T-helper 1 cell (primary cell): Measurements from ENCODE around the gene RFPL1.
"Not testable (repeated sequence)": the region's sequence is repeated elsewhere in the genome, so short reads cannot be mapped to it uniquely, and the experiment has no call there.

ENCODE experiments used
- DNase-seq, 5 donors: peaks; one replicate each; pipeline ENCODE4 v3.0.0-alpha.2; 2012 to 2020
- total RNA-seq, 4 donors: gene quantifications; one replicate each; lab custom pipeline; 2026; lab: John Stamatoyannopoulos, UW

Gene RFPL1
- total RNA-seq = 0 reads per million in 4 donors

DNA sequence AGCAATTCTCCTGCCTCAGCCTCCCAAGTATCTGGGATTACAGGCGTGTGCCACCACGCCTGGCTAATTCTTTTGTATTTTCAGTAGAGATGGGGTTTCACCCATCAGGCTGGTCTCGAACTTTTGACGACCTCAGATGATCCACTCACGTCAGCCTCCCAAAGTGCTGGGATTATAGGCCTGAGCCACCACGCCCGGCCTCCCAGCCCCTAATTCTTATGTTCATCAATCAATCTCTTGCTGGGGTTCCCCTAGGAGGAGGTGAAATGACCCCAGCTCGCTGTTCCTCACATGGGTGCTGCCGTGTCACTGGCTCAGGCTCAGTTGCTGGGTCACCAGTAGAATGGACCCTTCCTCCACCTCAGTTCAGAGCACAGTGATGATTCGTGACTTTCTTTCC is at the start of gene RFPL1:
RFPL1 (plus strand) TSS at position 301 of the 400 bp plus-strand sequence.
- not testable (repeated sequence) for DNase-seq

DNA sequence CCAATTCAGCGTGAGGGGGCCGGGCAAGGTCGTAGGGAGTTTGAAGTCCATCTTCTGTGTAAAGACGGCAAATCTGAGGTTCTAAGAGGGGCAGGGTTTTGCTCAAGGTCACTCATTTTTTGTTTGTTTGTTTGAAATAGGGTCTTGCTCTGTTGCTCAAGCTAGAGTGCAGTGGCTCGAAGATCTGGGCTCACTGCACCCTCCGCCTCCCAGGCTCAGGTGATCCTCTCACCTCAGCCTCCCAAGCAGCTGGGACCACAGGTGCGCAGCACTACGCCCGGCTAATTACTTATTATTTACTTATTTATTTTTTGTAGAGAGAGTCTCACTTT is 49.7 kb upstream of the RFPL1 start:
- no peak for DNase-seq

DNA sequence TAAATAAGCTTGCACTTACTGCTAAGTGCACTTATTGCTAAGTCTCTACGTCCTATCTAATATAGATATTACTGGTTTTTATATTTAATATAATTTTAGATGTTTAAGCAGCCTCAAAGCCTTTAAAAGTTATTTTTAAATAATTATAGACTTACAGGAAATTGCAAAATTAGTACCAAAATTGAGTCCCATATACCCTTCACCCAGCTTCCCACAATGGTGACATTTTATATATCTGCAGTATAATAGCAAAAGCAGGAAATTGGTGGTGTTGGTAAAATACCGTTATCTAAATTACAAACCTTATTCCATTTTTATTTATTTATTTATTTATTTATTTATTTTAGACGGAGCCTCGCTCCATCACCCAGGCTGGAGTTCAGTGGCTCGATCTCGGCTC is 48.1 kb upstream of the RFPL1 start:
- no peak for DNase-seq

DNA sequence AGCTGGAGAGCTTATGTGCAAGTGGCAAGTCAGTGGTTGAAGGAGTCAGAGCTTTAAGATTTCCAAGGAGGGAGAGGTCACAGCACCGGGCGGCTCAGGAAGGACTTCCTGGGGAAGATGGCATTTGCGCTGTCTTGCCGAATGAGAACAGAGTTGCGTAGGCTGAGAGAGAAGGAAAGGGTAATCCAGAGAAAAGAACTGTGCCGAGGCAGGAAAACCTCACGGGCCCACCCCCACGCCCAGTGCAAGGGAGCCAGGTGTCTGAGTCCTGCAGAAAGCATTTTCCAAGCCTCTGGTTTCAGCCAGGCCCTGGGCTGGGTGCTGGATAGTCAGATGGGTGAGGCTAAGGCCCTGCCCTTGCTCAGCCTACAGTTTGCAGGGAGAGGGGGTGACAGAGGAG is 46.8 kb upstream of the RFPL1 start:
- no peak for DNase-seq

DNA sequence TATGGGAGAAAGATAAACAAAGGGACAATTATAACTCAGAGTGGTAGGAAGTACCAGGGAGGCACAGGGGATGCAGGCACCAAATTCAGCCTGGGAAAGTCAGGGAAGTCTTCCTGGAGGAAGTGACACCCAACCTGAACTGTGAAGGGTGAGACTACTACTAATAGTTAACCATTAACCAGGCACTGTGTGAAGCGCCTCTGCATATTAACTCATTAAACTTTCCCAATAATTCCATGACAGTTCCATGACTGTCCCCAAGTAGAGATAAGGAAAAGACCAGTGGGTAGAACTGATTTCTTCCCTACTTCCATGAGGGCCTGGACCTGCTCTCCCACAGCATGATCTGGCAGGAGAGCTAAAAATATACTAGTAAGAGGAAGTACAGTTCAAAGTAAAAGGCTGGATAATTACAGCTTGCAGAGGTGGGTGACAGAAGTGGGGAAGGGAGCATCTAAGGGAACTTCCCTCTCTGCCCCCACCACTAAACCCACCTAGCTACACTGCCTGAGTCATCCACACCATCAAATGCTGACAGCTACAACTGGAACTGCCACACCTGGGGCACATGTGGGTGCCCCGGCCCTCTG is 45.3 kb upstream of the RFPL1 start:
- DNase-seq = no peak

DNA sequence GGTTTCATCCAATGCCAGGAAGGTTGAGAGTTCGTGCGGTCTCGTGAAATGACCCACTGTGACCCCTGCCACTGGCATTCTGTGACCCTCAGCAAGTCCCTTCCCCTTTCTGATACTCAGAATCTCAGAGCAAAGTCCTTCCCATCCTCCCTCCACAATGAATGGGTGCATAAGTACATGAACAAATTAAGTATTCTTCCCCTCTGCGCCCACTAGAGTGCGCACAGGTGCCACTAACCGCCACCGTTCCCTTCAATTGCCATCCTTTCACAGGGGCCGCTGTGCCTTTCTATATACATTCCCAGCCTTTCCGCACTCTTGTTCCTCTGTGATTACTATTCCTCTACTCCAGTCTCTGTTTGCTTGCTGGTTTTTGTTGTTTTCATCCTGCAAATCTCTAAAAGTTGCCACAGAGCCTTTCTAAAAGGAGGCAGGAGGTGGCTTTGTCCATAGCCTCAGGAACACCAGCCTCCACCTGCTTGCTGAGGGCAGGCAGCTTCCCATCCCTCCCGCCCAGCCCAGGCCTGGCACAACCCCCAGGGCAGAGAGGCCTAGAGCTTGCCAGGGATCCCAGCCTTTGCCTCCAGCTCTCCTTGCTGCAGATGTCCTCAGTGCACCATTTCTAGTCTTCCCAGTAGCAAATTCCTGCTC is 43.3 kb upstream of the RFPL1 start:
- DNase-seq = peak; percentile 21 to 66 (median 48)

DNA sequence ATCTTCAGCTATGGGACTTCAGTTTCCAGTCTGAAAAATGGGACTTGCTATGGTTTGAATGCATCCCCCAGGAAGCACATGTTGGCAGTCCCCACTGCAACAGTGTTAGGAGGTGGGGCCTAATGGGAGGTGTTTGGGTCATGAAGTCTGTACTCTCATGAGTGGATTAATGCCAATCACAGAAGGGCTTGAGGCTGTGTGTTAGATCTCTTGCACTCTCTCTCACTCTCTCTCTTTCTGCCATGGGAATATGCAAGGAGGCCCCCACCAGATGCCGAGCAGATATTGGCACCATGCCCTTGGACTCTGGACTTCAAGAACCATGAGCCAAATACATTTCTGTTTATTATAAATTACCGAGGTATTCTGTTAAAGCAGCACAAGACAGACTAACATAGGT is 42.3 kb upstream of the RFPL1 start:
- DNase-seq = no peak

DNA sequence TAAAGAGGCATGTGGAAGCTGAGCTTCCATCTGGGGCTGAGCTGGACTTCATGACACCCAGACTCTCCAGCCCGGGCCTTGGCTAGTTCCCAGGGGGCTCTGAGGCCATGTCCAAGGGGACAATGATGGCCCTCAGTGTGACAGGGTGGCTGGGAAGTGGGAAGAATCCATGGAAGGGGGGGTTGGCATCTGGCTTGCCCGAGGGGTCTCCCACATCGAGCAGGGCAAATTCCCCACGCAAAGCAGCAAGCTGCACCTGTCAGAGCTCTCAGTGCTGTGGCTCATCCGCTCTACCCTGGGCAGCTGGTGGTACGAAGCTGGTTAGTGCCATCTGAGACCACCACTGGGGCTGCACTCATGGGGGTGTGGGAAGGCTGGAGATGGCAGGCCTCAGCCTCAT is 40.6 kb upstream of the RFPL1 start:
- DNase-seq = no peak

DNA sequence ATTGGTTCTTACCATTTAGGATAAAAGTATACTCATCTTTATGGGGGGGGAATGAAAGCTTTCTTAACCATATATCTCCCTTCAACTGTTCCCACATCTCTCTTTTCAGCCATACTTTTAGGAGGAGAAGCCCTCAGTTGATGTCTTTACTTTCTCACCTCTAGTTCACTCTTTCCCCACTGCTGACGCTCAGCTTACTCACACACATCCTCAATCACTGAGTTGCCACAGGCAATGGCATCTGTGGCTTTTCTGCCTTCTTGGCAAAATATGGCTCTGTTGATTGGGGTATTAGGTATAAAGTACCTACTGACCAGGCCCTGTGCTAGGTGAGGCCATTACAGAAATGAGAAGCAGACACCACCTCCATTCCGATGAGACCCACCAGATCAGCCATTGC is 37.8 kb upstream of the RFPL1 start:
- no peak for DNase-seq

DNA sequence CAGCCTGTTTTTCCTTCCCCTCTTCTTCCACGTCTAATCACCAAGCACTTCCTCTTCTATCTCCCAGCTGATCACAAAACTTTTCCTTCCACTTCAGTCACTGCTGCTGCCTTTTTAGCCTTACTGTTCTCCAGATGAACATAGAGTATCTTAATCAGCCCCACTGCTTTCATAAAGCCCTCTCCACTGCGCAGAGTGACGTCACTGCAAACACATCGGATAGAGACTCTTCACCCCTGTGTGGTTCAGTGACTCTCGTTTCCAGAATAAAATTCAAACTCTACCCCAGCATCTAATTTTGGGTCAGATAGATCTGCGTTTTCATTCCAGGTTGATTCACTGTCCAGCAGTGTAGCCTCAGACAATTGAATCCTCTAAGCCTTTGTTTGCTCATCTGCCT is 36.8 kb upstream of the RFPL1 start:
- not testable (repeated sequence) for DNase-seq

DNA sequence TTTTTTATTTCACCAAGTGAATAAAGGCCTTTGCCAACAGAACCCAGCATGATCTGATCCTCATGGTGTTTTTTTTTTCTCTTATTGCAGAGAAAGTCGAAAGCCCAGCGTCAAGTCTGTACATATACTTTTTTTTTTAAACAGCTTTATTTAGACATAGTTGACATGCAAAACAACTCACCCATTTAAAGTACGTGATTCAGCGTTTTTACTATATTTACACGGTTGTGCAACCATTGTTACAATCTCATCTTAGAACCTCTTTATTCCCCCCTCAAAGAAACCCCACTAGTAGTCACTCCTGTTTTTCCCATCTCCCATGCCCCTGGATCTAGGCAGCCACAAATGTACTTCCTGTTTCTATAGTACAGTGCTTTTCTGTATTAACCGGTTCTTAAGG is 29.4 kb upstream of the RFPL1 start:
- DNase-seq = no peak

DNA sequence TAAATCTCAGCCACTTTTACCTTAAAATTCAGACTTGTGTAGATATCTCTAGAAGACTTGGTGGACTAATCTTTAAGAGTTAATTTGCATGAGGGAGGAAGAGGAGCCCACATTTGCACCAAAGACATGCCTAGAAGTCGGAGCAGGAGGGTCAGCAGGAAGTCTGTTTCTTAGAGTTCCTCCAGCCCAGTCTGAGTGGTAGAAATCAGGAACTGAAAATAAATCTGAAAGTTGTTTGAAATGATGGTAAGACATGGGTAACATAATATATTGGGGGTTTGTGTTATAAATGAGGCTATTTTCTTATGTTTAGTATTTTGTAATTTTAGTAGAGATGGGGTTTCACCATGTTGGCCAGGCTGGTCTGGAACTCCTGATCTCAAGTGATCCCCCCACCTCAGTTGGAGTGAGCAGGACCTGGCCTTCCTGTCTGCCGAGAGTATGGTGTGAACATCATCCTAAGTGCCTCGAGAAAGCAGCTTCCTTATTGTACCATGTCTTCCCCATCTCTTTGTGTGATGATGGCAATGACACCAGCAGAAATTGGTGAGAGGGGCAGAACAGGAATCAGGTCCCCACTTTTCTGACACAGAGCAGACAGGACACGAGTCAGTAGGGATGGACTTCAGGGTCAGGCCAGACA is 26.7 kb upstream of the RFPL1 start:
- not testable (repeated sequence) for DNase-seq

DNA sequence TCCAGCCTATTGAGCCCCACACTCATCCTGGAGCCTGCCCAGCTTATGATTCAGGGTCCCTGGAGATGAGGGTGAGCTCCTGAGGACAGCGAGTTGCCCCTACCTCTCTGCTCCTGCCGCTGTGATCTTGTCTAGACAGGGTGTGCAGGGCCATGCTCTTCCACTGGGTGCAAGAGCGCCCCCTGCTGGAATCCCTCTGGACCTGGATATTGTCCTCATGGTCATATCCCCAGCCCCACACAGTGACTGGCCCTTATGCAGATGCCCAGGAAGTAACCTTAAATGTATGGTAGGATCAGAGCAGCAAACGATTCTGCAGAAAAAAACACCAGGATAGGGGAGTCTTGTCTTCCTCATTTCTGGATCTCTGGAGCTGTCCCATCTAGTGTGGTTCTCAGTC is 25.6 kb upstream of the RFPL1 start:
- peak in 1 of 5 donors; percentile 26 for DNase-seq

DNA sequence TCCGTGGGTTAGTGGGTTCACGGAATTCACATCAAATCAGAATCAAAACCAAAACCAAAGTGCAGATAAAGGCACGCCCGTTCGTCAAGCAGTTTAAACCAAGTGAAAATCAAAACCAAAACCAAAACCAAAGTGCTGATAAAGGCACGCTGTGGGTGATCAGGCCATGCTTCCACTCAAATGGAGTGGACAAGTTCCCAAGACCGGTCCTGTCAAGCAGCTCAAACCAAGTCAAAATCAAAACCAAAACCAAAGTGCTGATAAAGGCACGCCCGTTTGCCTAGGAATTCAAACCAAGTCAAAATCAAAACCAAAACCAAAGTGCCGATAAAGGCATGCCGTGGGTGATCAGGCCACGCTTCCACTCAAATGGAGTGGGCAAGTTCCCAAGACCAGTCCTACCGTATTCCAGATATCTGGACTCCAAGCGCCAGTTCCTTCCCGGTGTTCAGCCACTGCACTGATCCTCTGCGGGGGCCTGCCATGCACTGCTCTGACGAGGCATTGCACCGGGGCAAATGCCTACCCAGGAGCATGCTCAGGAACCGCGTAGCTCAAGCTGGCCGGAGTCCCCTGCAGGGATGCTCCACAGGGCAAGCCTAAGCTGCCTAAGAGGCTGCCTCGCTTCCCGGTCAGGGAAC is 23.3 kb upstream of the RFPL1 start:
- peak in 4 of 5 donors; percentile 12 to 87 (median 30) for DNase-seq

DNA sequence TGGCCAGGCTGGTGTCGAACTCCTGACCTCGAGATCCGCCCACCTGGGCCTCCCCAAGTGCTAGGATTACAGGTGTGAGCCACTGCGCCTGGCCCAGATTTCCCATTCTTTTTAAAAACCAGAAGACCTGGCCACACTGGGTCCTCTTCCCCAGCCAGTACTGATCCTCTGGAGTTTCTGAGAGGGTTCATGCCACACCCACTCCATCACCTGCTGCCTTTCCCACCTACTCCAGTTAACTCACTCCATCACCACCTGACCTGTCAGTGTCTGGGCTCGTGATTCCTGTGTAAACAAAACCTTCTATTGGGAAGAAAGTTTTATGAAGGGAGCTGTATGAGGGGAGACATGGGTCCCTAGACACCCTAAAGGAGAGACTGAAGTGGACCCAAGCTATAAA is 19.7 kb upstream of the RFPL1 start:
- DNase-seq = not testable (repeated sequence)

DNA sequence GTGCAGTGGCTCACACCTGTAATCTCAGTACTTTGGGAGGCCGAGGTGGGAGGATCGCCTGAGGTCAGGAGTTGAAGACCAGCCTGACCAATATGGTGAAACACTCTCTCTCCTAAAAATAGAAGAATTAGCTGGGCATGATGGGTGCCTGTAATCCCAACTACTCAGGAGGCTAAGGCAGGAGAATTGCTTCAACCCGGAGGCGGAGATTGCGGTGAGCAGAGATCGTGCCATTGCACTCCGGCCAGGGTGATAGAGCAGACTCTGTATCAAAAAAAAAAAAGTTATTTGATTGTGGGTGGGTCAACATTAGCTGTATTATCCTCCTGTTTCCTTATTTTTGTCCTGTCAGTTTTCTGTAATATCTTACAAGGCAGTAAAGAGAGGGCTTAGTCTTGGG is 11.9 kb upstream of the RFPL1 start:
- no peak for DNase-seq

DNA sequence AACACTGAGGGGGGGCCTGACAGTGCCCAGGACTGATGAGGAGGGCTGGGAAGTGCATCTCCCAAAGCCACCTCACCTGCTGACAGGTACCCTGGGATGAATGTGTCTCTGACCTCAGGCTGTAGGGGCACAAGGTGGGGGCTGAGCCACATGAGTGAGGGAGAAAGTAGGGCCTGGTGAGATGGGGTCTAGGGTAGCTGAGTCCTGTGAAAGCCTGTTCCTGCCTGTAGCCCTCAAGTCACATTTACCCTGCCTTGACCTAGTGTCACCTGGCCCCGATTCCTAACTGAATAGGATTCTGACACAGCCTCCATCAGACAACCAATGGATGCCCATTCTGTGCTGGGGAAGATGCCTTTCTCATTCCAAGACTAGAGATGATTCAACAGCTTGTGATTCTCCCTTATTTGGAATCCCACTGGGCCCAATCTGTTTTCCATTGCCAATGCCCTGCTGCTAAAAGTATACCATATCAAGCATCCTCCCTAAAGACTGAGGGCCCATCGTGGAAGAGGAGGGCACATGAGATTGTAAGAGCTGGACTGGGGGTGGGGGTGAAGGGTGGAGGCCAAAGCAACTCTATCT is 11.1 kb upstream of the RFPL1 start:
- DNase-seq = no peak

DNA sequence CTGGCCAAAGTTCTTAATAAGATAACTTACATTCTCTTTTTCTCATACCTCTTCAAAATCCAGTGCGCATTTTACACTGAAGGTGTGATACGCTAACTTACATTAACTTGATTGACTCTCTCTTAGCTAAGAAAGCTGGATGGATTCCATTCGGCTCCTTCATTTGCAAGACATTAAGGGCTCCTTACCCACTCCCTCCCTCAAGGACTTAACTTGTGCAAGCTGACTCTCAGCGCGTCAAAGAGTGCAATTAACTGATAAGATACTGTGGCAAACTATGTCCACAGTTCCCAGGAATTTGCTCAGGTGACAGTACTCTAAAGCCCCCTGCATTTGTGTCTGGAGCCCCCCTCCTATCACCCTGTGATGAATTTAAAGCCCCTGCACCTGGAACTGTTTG is 6.4 kb upstream of the RFPL1 start:
- no peak for DNase-seq

DNA sequence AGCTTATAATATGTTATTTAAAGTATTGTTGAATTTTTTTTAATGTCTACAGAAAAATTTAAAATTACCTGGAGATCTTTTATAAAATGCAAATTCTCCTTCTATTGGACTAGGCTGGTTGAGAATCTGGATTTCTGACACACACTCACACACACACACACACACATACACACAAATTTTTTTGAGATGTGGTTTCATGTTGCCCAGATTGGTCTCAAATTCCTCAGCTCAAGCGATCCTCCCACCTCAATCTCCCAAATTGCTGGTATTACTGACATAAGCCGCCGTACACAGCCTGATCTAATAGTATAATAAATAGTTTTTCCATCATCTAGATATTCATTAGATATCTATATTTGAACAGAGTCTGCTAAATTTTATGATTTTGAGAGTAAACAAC is 4.5 kb upstream of the RFPL1 start:
- DNase-seq = no peak

DNA sequence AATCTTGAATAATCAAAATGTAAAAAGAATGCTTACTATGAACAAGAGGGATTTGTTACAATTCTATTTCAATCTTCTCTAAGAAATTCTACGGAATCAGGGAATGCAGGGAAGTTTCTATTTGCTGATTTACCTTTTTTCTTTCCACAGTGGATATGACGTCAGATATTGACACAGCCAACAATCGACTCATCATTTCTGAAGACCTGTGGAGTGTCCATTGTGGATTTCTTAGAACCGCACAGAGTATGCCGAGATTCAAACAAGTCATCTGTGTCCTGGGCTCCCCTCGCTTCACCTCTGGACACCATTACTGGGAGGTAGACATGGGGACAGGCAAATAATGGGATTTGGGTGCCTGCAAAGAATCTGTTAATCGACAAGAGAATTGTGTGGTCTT is 4.1 kb upstream of the RFPL1 start:
- DNase-seq = no peak

DNA sequence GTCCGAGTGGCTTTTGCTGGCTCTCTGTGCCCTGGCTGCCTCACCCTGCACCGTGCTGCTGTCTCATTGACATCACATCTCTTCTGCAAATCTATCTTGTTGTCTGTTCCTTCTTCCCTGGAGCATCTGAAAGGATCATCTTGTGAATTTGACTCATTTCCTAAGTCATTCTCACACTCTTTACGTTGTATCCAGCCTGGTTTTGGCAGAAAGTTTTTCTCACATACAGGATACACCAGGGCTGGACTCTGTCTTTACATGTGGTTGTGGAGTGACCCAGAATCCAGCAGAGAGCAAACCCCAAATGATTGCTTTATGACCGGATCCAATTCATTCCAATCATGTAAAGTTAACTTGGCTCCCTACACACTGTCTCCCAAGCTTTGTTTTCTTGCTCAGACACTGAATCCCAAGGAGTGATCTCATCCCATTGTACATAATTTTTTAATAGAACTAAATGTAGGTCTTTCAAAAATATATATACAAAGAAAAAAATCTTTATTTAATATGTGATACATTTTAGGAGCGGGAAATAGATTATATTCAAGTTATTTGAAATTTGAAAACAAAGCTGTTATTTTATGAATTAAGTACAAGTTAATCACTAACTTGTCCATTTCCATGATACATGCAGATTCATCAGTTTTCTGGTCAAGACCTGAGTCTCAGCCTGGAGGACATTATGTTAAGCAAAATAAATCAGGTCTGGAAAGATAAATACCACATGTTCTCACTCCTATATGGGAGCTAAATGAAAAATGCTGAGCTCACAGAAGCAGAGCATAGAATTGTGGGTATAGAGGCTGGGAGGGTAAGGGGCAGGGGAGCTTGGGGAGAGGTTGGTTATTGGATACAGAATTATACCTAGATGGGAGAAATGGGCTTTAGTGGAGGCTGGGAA is 2.9 kb upstream of the RFPL1 start:
- no peak for DNase-seq

DNA sequence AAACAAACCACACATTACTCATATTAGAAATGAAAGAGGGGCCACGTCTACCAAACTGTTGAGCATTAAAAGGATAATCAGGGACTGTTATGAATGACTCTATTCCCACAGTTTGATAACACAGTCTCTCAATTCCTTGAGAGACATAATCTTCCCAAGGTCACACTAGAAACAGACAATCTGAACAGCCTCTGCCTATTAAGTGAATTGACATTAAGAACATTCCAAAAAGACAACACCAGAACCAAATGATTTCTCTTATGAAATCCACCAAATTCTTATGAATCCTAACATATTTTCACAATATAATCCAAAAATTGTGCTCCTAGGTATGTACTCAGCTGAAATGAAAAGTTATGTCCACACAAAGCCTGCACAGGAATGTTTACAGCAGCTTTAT is 4.6 kb downstream of the RFPL1 start:
- no peak for DNase-seq

DNA sequence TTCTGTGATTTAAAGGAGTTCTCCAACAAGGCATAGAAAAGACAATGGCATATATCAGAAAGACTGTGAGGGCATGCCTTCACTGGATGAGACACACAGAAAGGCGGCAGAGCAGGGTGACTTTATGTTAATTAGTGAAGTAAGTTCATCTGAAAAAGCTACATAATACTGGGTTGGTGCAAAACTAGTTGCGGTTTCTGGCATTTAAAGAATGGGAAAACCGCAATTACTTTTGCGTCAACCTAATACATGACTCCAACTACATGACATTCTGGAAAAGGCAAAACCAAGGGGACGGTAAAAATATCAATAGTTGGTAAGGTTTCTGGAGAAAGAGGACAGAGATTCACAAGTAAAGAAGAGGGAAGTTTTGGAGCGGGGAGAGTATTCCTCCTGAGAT is 5.1 kb downstream of the RFPL1 start:
- DNase-seq = no peak
